Ramos (cell line): ENCODE results near the gene PCDH9.
"Not testable (repeated sequence)": the region's sequence is repeated elsewhere in the genome, so short reads cannot be mapped to it uniquely, and the experiment has no call there.

ENCODE experiments used
- in situ Hi-C: fragments of 300-500 bp; cut with MboI; formaldehyde crosslinking; loops from one replicate; pipeline ENCODE4 v1.14.3; 2022; ENCODE audit warnings: low sequenced_read_pairs; ENCODE audit not compliant: unreplicated experiment

The PCDH9 gene

GRCh38 chr13:67134417-67135129 lies 95.6 kb downstream of the PCDH9 start:
- in situ Hi-C loops, result no loop called here

DNA sequence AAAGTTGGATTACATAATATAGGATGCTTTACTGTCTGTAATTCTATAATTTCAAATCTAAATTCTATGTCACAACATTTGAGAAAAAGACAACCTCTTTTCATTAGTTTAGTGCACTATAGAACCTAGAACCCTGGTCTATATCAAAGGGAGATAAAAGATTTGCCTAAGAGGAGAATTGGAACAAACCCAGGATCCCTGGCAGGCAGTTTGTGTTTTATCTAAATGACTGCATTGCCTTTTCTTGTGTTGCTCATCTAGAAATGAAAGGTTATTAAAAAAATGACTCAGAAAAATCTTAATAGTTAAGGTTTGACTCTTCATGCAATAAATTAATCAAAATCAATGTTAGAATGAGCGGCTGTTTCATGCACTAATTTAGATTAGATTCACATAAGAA lies 96.7 kb downstream of the PCDH9 start:
- in situ Hi-C loops, result no loop called here

DNA sequence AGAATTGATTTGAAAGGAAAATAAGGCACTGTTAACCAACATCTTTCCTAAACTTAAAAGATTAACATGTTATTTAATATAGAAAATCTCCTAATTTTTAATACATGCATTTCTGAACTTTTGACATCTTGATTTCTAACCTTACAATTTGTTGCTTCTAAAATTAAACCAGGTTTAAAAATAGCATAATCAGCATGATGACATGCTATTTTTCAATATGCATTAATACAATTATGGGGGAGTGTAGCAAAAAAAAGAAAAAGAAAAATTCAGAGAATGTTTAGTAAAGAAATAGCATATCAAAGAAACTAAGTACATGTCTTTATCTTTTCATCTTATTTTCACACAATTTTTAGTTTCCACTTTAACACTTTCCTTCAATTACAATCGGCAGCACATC lies 98.7 kb downstream of the PCDH9 start:
- in situ Hi-C loops, result no loop called here

DNA sequence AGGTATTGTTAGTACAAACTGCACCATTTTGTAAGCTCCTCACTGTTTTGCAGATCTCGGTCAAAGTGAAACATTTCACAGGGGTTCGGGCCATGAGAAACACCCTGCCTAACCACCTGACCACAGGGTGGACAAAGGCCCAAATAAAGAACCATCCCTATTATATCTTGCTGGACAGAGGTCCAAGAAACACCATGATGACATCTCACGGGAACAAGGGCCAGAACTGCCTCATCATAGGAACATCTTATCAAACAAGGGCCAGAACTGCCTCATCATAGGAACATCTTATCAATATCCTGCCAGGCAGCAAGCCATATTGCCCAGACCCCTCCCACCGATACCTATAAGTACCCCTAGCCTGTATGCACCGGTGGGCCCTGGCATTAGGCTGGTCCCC lies 99.7 kb downstream of the PCDH9 start:
- in situ Hi-C loops, result no loop called here

GRCh38 chr13:67128136-67128535 lies 102.0 kb downstream of the PCDH9 start:
- in situ Hi-C loops, result no loop called here

GRCh38 chr13:67125681-67126080 lies 104.5 kb downstream of the PCDH9 start:
- in situ Hi-C loops, result no loop called here

GRCh38 chr13:67123165-67123564 lies 107.0 kb downstream of the PCDH9 start:
- in situ Hi-C loops, result no loop called here

- in situ Hi-C loops, result no loop called here
Observed at GRCh38 chr13:67122251-67122650, 107.9 kb downstream of the PCDH9 start.

- in situ Hi-C loops, result no loop called here
Observed at GRCh38 chr13:67120872-67121531, 109.1 kb downstream of the PCDH9 start.

GRCh38 chr13:67119481-67119894 lies 110.6 kb downstream of the PCDH9 start:
- in situ Hi-C loops, result no loop called here

DNA sequence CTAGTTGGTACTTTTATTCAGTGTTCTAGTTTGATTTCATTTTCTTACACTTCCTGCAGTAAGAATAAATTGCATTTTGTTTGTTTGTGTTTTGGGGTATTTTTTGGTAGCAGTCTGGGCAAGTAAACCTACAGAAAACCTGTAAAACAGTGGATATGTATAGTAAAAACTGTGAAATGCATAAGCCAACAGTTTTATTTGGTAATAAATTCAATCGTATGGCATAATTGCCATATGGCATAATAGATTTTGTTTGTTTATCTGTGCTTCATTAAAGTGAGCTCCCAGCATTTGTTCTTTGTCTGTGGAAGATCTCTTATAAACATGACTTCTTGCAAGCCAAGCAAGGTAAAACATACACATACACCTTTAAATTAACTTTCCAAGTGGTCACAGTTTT lies 111.9 kb downstream of the PCDH9 start:
- in situ Hi-C loops, result no loop called here

GRCh38 chr13:67117010-67117550 lies 113.1 kb downstream of the PCDH9 start:
- in situ Hi-C loops, result no loop called here

GRCh38 chr13:67107979-67108378 lies 122.2 kb downstream of the PCDH9 start:
- in situ Hi-C loops, result no loop called here

DNA sequence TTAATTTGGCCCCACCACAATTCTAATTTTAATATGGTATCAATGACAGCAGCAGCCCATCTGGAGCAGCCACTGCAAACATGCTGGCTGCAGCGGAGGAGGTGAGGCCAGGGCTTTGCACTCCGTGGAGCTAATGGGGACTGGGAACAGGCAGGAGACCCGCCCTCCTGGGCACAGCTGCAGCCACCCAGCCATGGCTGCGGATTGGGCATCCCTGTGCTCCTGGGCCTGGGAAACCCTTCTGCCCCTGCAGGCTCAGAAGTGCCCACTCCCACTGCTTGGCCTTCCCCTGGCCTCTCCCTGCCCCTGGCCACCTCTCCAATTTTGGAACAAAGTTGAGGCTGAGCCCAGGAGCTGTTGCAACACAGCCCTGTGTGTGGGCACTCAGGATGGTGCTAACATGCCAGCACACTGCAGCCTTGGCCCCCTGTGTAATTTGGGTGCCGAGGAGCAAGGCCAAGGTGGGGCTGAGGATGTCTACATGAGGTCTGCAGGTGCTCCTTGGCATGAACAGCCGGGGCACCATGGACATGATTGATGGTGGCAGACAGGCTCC lies 123.6 kb downstream of the PCDH9 start:
- in situ Hi-C loops, result no loop called here

GRCh38 chr13:67101730-67102467 lies 128.2 kb downstream of the PCDH9 start:
- in situ Hi-C loops, result no loop called here

GRCh38 chr13:67100730-67101129 lies 129.4 kb downstream of the PCDH9 start:
- in situ Hi-C loops, result no loop called here

GRCh38 chr13:67099494-67099893 lies 130.6 kb downstream of the PCDH9 start:
- in situ Hi-C loops, result no loop called here

DNA sequence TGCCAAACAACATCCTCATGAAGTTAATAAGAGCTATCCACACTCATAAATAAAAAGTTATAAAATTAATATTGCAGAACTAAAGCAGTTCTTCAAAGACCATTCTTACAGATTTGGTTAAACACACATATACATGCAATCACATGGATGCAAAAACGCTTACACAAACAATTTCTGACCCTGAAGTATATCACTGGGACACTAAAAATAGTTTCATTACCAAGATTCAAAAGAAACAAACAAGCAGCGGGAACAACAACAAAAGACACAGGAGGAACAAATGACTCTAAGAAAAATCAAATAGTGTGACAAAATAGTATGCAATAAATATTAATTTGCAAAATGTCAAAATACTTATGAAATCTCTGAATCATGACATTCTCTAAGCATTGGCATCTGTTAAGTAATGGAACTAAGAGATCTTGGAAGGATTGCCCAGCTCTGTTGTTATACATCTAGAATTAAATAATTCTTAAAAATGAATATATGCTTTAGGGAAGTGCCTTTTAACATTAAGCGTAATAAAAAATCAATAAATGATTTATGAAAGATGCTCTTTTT lies 132.2 kb downstream of the PCDH9 start:
- in situ Hi-C loops, result no loop called here

GRCh38 chr13:67096893-67097292 lies 133.2 kb downstream of the PCDH9 start:
- in situ Hi-C loops, result not testable (repeated sequence)

DNA sequence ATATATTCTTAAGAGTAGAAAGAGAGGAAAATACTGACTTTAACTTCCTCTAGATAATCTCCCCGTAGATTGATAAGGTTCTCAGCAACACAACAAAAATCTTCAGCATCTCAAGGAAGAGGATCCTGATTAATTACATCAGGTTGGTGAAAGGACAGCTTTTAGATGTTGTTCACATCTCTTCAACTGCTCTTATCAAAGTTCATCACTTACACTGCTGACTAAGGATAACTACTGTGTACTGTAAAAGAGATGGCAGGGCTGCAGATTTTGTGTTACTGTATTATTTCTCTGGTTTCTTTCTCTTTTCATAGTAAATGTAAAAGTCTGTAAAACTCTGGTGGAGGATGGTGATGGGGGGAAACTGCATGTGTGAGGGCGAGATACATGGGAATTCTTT lies 133.7 kb downstream of the PCDH9 start:
- in situ Hi-C loops, result no loop called here
